Small intestine (tissue), 7 donors: Measurements from ENCODE around the gene PSMB5. TPM values are rescaled to one million over a fixed set of nuclear protein-coding genes. Genes with fewer than 3 reads are reported as not detected.

ENCODE experiments used
- DNase-seq, 2 donors: peaks; one replicate each; pipeline versions ENCODE4 v3.0.0 to v3.0.0-alpha.2; 2013
- FAIRE-seq: peaks from 2 replicates; lab custom pipeline; 2012; peaks lifted over from hg19 to GRCh38; lab: Jason Lieb, UNC
- H3K27ac ChIP-seq, 3 donors: one replicate each; pipeline ENCODE4 v1.5.1; 2013; ENCODE audit warnings: low read length in 2 of 3, mild to moderate bottlenecking in 2 of 3, control low read depth in 1 of 3, inconsistent platforms in 1 of 3, low read depth in 1 of 3, moderate library complexity in 1 of 3
- H3K27me3 ChIP-seq, 3 donors: one replicate each; pipeline ENCODE4 v1.6.1; 2013; ENCODE audit warnings: low read length in 3 of 3, inconsistent platforms in 1 of 3; ENCODE audit not compliant: control insufficient read depth in 3 of 3, insufficient read depth in 3 of 3
- H3K36me3 ChIP-seq, 3 donors: one replicate each; pipeline ENCODE4 v1.6.1; 2013; ENCODE audit warnings: low read length in 3 of 3, inconsistent platforms in 1 of 3, low read depth in 1 of 3, mild to moderate bottlenecking in 1 of 3, moderate library complexity in 1 of 3; ENCODE audit not compliant: control insufficient read depth in 3 of 3, insufficient read depth in 2 of 3
- H3K4me1 ChIP-seq, 3 donors: one replicate each; pipeline ENCODE4 v1.6.1; 2013; ENCODE audit warnings: low read length in 2 of 3, inconsistent platforms in 1 of 3, low read depth in 1 of 3, mild to moderate bottlenecking in 1 of 3, moderate library complexity in 1 of 3; ENCODE audit not compliant: control insufficient read depth in 3 of 3, insufficient read depth in 2 of 3
- H3K4me3 ChIP-seq, 3 donors: one replicate each; pipeline ENCODE4 v1.5.1; 2013; ENCODE audit warnings: low read length in 3 of 3, control low read depth in 1 of 3, inconsistent platforms in 1 of 3, low read depth in 1 of 3, mild to moderate bottlenecking in 1 of 3, moderate library complexity in 1 of 3
- H3K9me3 ChIP-seq, 2 donors: one replicate each; pipeline ENCODE4 v1.6.1; 2013; ENCODE audit warnings: low read depth in 1 of 2, low read length in 1 of 2; ENCODE audit not compliant: control insufficient read depth in 2 of 2, insufficient read depth in 1 of 2
- WGBS, 3 donors: extraction: QIAGEN DNeasy Blood & Tissue Kit; methylation state at CpG; one replicate each; pipeline ENCODE4 v1.1.7; 2013; 5-methylcytosine and 5-hydroxymethylcytosine counted together
- polyA plus RNA-seq, 4 donors: library from polyadenylated mRNA; stranded (reverse) in 3 of 4; unstranded in 1 of 4; fragments of 200-250 nt in 3 of 4; fragments of 120-200 nt in 1 of 4; gene quantifications; one replicate each; pipeline versions ENCODE4 v1.2.1 to v1.2.3, GENCODE V29; 2013
- donor health status: healthy with polysubstance abuse.
- donor health status: control.
- donor health status: control.
- donor health status: Bipolar disorder and iron deficiency.
- donor health status: healthy.

PSMB5 gene
- polyA plus RNA-seq, 4 donors = 84.0 to 166 (median 92.8) TPM

DNA sequence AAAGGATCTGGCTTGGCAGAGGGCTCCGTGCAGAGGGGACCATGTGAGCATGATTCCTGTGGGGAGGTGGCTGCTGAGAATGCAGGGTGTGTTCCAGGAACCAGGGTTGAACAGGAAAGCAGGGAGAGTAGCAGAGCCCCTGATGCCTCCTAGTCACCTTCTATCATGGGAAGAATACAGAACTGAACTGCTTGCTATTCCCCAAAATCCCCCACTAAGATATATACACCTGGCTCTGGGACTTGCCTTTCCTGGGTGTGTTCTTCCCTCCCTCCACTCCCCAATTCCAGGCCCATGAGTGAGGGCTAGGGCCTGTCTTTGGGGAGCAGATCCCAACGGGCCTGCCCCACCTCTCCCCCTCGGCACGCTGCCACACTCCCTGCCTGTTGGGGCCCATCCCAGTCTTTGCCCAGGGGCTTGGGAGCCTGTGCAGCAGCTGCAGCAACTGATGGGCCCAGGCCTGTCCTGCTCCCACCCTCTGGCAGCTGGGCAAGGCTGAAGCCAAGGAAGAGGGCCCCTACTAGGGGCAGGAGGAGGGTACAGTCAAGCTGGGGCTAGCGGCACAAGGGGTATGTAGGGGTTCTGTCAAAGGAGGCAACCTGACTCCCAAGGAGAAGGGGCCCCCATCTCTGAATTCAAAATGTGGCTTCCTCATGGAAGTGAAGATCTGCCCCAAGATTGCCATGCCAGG lies 55.6 kb downstream of the PSMB5 start:
- Histone ChIP-seq H3K9me3 (no peaks in the 10 kb centered on the region), H3K27ac (peak overlapping the region in 1 of 3 donors; percentile 95), H3K27me3 (peaks cover 0 to 14% (median 0%) of the 10 kb centered on the region in 3 donors), H3K4me1 (peaks cover 10 to 57% (median 14%) of the 10 kb centered on the region in 3 donors), H3K4me3 (peak overlapping the region in 1 of 3 donors; percentile 71), H3K36me3 (peaks cover 0 to 31% (median 0%) of the 10 kb centered on the region in 3 donors)
- DNase-seq = peak; percentile 27 to 55
- WGBS, 3 donors = 47 to 57% (median 55%) methylated on average over 5 of the region's 5 CpGs
- FAIRE-seq = no peak

DNA sequence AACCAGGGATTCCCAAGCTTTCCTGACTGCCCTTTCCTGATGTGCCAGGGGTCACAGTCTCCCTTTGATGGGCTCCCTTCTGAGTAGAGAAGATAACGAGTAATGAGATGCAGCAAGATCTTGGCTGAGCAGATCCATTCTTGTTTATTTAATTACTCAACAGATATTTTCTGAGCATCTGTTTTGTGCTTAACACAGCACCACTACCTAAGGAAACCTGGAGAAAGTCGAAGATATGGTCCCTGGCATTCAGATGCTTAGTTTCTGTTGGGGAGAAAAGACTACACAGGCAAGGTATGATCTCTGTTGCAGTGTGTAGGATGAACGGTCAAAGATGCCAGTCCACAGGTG lies 56.2 kb downstream of the PSMB5 start:
- peaks cover 0 to 14% (median 0%) of the 10 kb centered on the region in 3 donors for H3K27me3 ChIP-seq
- FAIRE-seq (no peak), DNase-seq (no peak)
- H3K27ac ChIP-seq = peak overlapping the region in 2 of 3 donors; percentile 52 to 95
- peaks cover 0 to 35% (median 0%) of the 10 kb centered on the region in 3 donors for H3K36me3 ChIP-seq
- WGBS, 3 donors = 26 to 56% (median 47%) methylated on average over 3 of the region's 3 CpGs
- no peak overlapping the region for H3K4me3 ChIP-seq
- peaks cover 10 to 61% (median 14%) of the 10 kb centered on the region in 3 donors for H3K4me1 ChIP-seq
- no peaks in the 10 kb centered on the region for H3K9me3 ChIP-seq

DNA sequence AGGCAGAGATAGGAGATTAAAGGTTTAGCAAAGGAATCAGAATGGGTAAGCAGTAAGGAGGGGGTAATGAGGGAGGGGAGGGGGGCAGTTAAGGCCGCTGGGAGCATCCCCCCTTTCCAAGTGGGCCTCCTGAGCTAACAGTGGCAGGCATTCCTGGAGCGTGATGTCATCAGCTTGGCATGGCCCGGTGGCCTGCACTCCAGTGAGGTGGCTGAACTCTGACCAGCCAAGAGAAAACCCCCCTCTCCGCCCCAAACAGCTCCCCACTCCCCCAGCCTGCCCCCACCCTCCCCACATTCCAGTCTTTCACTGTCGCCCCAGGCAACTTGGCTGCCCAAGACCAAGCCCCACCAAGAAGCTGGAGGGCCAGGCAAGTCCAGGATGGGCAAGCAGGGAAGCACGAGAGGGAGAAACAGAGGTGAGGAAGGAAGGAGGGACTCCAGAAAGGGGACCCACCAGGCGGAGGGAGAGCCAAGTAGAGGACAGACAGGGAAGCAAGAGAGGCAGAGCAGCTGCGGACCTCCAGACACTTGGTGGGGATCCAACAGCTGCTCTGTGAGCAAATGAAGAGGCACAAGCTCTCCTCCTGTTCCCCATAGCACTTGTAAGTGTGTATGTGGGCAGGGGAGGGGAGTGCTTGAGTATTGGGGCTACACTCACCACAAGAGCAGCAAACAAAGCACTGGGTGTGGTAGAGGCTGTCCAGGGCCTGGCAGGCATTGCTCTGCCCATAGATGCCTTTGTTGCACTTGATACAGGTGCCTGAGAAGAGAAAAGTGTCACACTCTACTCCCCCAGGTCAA lies 56.8 kb downstream of the PSMB5 start:
- H3K36me3 ChIP-seq = peaks cover 0 to 41% (median 0%) of the 10 kb centered on the region in 3 donors
- FAIRE-seq (no peak), DNase-seq (peak; percentile 69 to 93)
- WGBS, 3 donors = 22 to 46% (median 23%) methylated on average over 7 to 8 of the region's 8 CpGs
- peak overlapping the region in 1 of 3 donors; percentile 21 for H3K4me3 ChIP-seq
- H3K4me1 ChIP-seq = peaks cover 10 to 61% (median 14%) of the 10 kb centered on the region in 3 donors
- peaks cover 0 to 14% (median 0%) of the 10 kb centered on the region in 3 donors for H3K27me3 ChIP-seq
- H3K9me3 ChIP-seq = no peaks in the 10 kb centered on the region
- peak overlapping the region; percentile 52 to 95 (median 60) for H3K27ac ChIP-seq

DNA sequence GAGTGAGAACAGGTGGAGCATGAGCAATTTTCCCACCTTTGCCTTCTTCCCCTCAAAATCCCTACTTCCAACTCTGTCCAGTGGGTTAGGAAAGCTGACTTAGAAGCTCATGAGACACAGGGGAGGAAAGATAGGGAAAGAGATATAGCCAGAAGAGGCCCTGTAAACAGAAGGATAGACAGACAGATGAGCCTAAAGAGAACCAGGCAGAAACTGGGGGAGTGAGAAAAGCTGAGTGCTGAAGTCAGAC lies 57.3 kb downstream of the PSMB5 start:
- no peak for DNase-seq
- Histone ChIP-seq H3K36me3 (peaks cover 0 to 45% (median 0%) of the 10 kb centered on the region in 3 donors), H3K27ac (peak overlapping the region; percentile 46 to 81 (median 60)), H3K4me3 (no peak overlapping the region), H3K4me1 (peaks cover 10 to 61% (median 14%) of the 10 kb centered on the region in 3 donors), H3K9me3 (no peaks in the 10 kb centered on the region), H3K27me3 (peaks cover 0 to 14% (median 0%) of the 10 kb centered on the region in 3 donors)
- no peak for FAIRE-seq

DNA sequence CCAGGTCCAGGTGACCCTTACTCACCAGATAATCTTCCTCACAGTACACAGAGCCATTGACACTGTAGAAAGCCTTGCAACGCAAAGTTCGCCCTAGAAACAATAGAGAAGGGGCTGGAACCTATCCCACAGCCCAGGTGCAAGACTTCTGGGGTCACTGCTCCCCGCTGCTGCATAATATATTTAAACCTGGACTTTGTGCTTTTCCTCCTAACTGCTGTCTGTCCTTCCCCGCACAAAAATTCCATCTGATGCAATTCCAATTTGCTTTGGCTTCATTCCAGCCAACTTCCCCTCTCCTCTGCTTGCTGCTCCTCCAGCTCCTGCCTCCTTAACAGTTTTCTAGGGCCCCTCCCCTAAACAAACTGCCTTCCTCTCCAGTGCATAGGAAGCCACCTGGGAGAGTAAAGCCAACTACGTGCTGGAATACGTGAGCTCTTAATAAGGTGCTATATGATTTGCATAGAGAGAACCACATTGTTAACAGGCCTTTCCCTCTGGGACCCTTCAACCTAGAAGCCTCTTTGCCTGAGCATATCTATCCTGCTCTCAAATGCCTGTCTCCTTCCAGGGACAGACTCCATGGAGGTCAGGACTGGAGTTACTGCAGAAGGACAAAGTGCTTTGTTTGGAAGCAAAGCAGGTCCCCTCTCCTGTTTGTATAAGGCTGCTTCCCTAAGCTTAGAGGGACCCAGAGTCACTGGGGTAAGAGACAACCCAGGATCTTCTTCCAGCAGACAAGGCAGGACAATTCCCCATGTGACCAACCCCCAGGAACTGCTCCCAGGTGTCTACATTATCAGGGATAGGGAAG lies 57.9 kb downstream of the PSMB5 start:
- Histone ChIP-seq H3K27me3 (peaks cover 0 to 10% (median 0%) of the 10 kb centered on the region in 3 donors), H3K9me3 (no peaks in the 10 kb centered on the region), H3K4me1 (peaks cover 9 to 57% (median 14%) of the 10 kb centered on the region in 3 donors), H3K27ac (peak overlapping the region; percentile 46 to 81 (median 60)), H3K4me3 (no peak overlapping the region), H3K36me3 (peaks cover 0 to 50% (median 0%) of the 10 kb centered on the region in 3 donors)
- 9 to 43% (median 16%) methylated on average over 6 of the region's 6 CpGs for WGBS, 3 donors
- FAIRE-seq = no peak
- DNase-seq = peak; percentile 78 to 93

Other genes with a start within 250 kb of the PSMB5 start
- gene SLC7A7, start 219.5 kb downstream of the PSMB5 start, polyA plus RNA-seq = 100 to 1,000 TPM in 3 of 4 donors, 10 to 100 TPM in 1; 52.9 to 697 (median 287) TPM
- 100 to 1,000 TPM; 106 to 164 (median 132) TPM for gene MRPL52, start 205.0 kb downstream of the PSMB5 start, polyA plus RNA-seq
- 100 to 1,000 TPM in 1 of 4 donors, 10 to 100 TPM in 2, 1 to 10 TPM in 1; 6.9 to 105 (median 58.2) TPM for gene MMP14, start 198.3 kb downstream of the PSMB5 start, polyA plus RNA-seq
- gene LRP10, start 163.2 kb downstream of the PSMB5 start, polyA plus RNA-seq = 100 to 1,000 TPM in 1 of 4 donors, 10 to 100 TPM in 3; 19.7 to 107 (median 57.8) TPM
- gene REM2, start 151.7 kb downstream of the PSMB5 start, polyA plus RNA-seq = 1 to 10 TPM in 1 of 4 donors, under 1 TPM in 3; 0.45 to 1.1 (median 0.85) TPM
- 10 to 100 TPM; 35.8 to 77.8 (median 39.1) TPM for gene RBM23, start 115.8 kb downstream of the PSMB5 start, polyA plus RNA-seq
- 10 to 100 TPM; 13.4 to 58.7 (median 36.4) TPM for gene PRMT5, start 105.5 kb downstream of the PSMB5 start, polyA plus RNA-seq
- 10 to 100 TPM; 34.0 to 59.6 (median 51.4) TPM for gene HAUS4, start 77.8 kb downstream of the PSMB5 start, polyA plus RNA-seq
- 10 to 100 TPM in 2 of 4 donors, 1 to 10 TPM in 1, under 1 TPM in 1; 0.45 to 18.9 (median 8.5) TPM for gene AJUBA, start 52.3 kb downstream of the PSMB5 start, polyA plus RNA-seq
- gene C14orf93, start 24.8 kb downstream of the PSMB5 start, polyA plus RNA-seq = 10 to 100 TPM in 1 of 4 donors, 1 to 10 TPM in 3; 4.9 to 17.0 (median 7.9) TPM
- gene PSMB11, start 7.3 kb upstream of the PSMB5 start, polyA plus RNA-seq = not detected
- gene CDH24, start 22.6 kb upstream of the PSMB5 start, polyA plus RNA-seq = 1 to 10 TPM in 2 of 4 donors, under 1 TPM in 2; 0.22 to 4.3 (median 2.5) TPM
- gene ACIN1, start 60.2 kb upstream of the PSMB5 start, polyA plus RNA-seq = 100 to 1,000 TPM in 1 of 4 donors, 10 to 100 TPM in 3; 53.8 to 228 (median 84.7) TPM
- gene C14orf119, start 60.6 kb upstream of the PSMB5 start, polyA plus RNA-seq = 10 to 100 TPM; 43.8 to 67.0 (median 64.8) TPM
- gene CIROP, start 70.1 kb upstream of the PSMB5 start, polyA plus RNA-seq = under 1 TPM in 1 of 4 donors, not detected in 3; 0.04 TPM
- gene CEBPE, start 84.4 kb upstream of the PSMB5 start, polyA plus RNA-seq = under 1 TPM in 2 of 4 donors, not detected in 2; 0.13 to 0.81 TPM
- gene SLC7A8, start 148.8 kb upstream of the PSMB5 start, polyA plus RNA-seq = 10 to 100 TPM; 11.3 to 69.2 (median 39.9) TPM
- gene RNF212B, start 203.0 kb upstream of the PSMB5 start, polyA plus RNA-seq = under 1 TPM in 3 of 4 donors, not detected in 1; 0.07 to 0.45 (median 0.27) TPM